Measurements from ENCODE around the gene NTM.

The NTM gene

DNA sequence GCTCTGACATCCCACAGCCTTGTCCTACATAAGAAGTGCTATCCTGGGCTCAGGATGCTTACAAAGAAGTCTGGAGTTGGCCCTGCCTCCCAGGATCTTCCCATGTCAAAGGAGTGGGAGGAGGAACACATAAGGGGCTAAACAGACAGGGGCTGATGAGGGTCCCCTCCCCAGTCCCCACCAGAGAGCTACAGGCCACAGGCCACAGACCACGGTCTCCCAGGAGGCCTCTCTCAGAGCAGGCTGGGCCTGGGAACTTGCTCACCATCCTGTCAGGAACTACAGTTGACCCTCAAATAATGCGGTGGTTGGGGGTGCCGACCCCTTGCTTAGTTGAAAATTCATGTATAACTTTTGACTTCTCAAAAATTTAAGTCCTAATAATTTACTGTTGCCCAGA is 315.5 kb downstream of the NTM start:
- Histone ChIP-seq H3K4me2 (ENCODE audit: low read length) (no peak overlapping the region), H3K9ac (ENCODE audit: low read depth, low read length) (no peak overlapping the region), H3K36me3 (ENCODE audit: insufficient read depth, low read length) (no peaks in the 10 kb centered on the region), H3K27me3 (ENCODE audit: control insufficient read depth, insufficient read depth, low read length) (peaks cover 16% of the 10 kb centered on the region), H3K9me3 (replicated peaks; ENCODE audit: low read length) (no peaks in the 10 kb centered on the region), H3K4me3 (ENCODE audit: low read length) (no peak overlapping the region), H3K4me1 (ENCODE audit: control insufficient read depth, insufficient read depth, low read length) (peaks cover 8% of the 10 kb centered on the region)

DNA sequence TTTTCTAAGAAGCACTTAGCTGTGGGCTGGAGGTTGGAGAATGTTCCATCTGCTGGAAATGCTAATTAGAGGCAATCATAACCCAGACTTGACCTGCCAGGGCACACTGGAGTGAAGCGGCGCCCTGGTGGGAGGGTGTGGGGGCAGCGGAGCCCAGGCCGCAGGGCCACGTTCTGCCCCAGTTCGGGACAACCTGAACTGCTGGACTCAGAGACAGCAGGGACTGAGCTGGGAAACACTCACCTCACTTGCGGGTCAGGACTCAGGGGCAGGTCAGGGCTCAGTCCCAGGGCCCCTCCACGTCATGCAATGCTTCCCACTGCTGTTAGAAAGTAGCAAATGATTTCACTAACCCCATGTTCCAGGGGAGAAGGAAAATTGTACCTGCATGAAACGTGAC is 316.4 kb downstream of the NTM start:
- Histone ChIP-seq H3K4me3 (ENCODE audit: low read length) (no peak overlapping the region), H3K4me1 (ENCODE audit: control insufficient read depth, insufficient read depth, low read length) (peaks cover 8% of the 10 kb centered on the region), H3K4me2 (ENCODE audit: low read length) (no peak overlapping the region), H3K9me3 (replicated peaks; ENCODE audit: low read length) (no peaks in the 10 kb centered on the region), H3K9ac (ENCODE audit: low read depth, low read length) (no peak overlapping the region), H3K36me3 (ENCODE audit: insufficient read depth, low read length) (no peaks in the 10 kb centered on the region), H3K27me3 (ENCODE audit: control insufficient read depth, insufficient read depth, low read length) (peaks cover 16% of the 10 kb centered on the region)

DNA sequence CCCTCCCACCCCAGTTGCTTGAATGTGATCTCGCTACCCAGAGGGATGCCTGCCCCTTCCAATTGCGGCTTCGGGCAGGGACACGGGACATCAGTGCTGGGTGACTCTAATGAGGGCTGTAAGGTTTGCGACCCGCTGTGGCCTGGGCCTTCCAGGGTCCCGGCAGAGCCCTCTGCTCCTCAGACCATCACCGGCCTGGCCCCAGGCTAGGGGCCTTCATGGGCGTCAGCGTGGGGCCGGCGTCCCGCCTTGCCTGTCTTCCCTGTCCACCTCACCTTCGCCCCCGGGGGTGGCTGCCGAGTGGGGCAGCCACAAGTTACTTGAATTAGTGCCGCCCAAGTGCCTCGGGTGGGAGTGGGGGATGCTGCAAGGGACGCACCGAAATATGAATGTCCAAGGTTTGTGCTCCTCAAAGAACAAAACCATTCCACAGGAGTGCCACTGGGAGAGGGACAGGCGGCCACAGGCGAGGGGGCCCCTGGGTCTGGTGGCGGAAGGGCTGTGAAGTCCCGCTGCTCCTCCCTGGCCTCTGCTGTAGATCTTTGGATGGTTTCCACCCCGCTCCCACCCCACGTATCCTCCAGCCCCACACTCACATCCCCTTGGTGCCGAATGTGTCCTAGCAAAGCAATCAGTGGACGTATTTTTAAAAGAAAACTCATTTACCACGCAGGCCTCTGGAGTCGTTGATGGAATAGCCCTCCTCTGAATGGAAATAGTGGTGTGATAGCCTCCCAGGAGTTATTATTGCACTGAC is 317.1 kb downstream of the NTM start:
- Histone ChIP-seq H3K4me1 (ENCODE audit: control insufficient read depth, insufficient read depth, low read length) (peaks cover 8% of the 10 kb centered on the region), H3K9ac (ENCODE audit: low read depth, low read length) (no peak overlapping the region), H3K4me2 (ENCODE audit: low read length) (peak overlapping the region; percentile 90), H3K4me3 (ENCODE audit: low read length) (no peak overlapping the region), H3K36me3 (ENCODE audit: insufficient read depth, low read length) (no peaks in the 10 kb centered on the region), H3K27me3 (ENCODE audit: control insufficient read depth, insufficient read depth, low read length) (peaks cover 20% of the 10 kb centered on the region), H3K9me3 (replicated peaks; ENCODE audit: low read length) (no peaks in the 10 kb centered on the region)

DNA sequence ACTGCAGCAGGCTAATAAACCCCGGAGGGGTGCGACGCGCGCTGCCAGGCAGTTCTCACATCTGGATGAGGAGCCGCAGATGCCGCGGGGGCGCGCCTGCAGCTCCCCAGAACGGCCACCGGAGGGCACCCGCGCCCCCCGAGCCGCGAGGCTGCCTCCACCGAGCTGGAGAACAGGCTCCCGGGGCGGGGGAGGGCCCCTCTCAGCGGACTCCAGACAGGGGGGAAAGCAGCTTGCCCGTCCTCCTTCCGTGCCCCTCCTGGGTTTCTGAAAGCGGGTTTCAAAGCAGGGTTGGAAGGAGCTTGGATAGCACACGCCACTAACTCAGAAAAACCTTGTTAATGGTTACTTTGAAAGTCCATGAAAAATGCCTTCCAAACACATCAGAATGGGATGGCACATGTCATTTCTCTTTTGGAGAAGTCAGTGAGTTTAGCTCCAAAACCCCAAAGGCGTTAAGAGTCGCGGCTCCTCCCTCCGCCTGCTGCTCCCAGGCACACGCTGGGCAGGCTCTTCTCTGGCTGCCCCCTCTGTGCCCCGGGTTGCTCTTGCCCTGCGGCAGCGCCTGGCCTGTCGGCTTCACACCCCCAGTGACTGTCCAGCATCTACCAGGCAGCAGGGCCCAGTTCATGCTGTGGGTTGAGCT is 317.8 kb downstream of the NTM start:
- H3K4me3 ChIP-seq (ENCODE audit: low read length): peak overlapping the region; percentile 67
- H3K9ac ChIP-seq (ENCODE audit: low read depth, low read length): peak overlapping the region; percentile 58
- peaks cover 19% of the 10 kb centered on the region for H3K27me3 ChIP-seq (ENCODE audit: control insufficient read depth, insufficient read depth, low read length)
- H3K4me1 ChIP-seq (ENCODE audit: control insufficient read depth, insufficient read depth, low read length): peaks cover 8% of the 10 kb centered on the region
- H3K36me3 ChIP-seq (ENCODE audit: insufficient read depth, low read length): no peaks in the 10 kb centered on the region
- peak overlapping the region; percentile 90 for H3K4me2 ChIP-seq (ENCODE audit: low read length)
- H3K9me3 ChIP-seq (replicated peaks; ENCODE audit: low read length): no peaks in the 10 kb centered on the region

DNA sequence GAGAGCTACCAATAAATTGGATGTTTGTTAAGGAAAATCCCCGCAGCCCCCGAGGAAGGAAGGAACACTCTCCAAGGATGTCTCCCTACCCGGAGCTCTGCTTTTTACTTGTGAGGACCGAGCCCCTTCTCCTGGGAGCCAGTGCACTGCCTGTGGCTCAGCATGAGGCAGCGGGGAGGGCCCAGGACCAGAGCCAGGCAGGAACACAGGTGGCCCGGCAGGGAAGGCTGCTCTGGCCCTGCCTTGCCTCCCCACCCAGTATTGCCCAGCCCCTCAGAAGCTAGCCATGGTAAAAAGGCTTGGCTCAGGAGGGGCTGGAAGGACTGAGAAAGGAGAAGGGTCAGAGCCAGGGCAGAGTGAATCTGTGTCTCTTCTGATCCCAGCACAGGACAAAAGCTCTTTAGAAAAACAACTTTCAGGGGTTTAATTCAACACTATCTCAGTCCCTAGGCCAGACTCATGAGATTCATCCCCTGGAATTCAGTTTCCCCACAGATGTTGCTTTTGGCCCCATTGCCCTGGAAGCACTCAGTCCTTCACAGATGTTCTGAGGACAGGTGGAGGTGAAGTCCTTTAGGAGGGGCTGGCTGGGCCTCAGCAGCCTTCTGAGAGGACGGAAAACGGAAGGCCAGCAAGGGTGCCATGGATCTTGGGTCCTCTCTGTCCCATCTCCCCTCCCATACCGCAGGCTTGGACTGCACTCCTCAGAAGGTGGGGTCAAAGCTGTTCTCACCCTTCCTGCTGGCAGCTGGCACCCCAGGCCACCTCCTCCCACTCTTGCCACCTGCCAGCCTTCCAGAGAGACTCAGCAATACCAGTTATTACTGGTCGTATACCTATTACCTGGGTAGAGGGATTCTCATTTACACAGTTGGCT is 318.9 kb downstream of the NTM start:
- no peaks in the 10 kb centered on the region for H3K9me3 ChIP-seq (replicated peaks; ENCODE audit: low read length)
- H3K4me3 ChIP-seq (ENCODE audit: low read length): no peak overlapping the region
- peaks cover 8% of the 10 kb centered on the region for H3K4me1 ChIP-seq (ENCODE audit: control insufficient read depth, insufficient read depth, low read length)
- no peak overlapping the region for H3K9ac ChIP-seq (ENCODE audit: low read depth, low read length)
- H3K4me2 ChIP-seq (ENCODE audit: low read length): no peak overlapping the region
- no peaks in the 10 kb centered on the region for H3K36me3 ChIP-seq (ENCODE audit: insufficient read depth, low read length)
- H3K27me3 ChIP-seq (ENCODE audit: control insufficient read depth, insufficient read depth, low read length): peaks cover 8% of the 10 kb centered on the region

DNA sequence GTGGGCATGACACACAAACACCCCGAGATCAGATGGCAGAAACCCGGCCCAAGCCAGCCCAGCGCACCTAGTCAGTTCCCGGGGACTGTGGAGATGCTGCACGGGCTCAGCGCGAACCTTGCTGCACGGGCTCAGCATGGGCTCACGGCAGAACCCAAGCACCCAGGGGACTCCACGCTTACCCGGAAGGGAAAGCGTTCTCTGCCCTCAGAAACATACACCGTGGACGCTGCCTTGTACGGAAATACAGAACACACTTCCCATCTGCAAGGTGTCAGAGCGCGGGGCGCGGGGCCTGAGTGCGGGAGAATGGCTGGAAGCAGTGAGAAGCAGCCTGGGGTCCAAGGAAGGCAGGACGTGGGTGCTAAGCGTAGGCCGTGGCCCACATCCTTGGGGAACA is 319.9 kb downstream of the NTM start:
- no peaks in the 10 kb centered on the region for H3K36me3 ChIP-seq (ENCODE audit: insufficient read depth, low read length)
- H3K4me1 ChIP-seq (ENCODE audit: control insufficient read depth, insufficient read depth, low read length): peaks cover 12% of the 10 kb centered on the region
- no peak overlapping the region for H3K4me2 ChIP-seq (ENCODE audit: low read length)
- no peak overlapping the region for H3K4me3 ChIP-seq (ENCODE audit: low read length)
- H3K9ac ChIP-seq (ENCODE audit: low read depth, low read length): no peak overlapping the region
- H3K9me3 ChIP-seq (replicated peaks; ENCODE audit: low read length): no peaks in the 10 kb centered on the region
- peaks cover 8% of the 10 kb centered on the region for H3K27me3 ChIP-seq (ENCODE audit: control insufficient read depth, insufficient read depth, low read length)

DNA sequence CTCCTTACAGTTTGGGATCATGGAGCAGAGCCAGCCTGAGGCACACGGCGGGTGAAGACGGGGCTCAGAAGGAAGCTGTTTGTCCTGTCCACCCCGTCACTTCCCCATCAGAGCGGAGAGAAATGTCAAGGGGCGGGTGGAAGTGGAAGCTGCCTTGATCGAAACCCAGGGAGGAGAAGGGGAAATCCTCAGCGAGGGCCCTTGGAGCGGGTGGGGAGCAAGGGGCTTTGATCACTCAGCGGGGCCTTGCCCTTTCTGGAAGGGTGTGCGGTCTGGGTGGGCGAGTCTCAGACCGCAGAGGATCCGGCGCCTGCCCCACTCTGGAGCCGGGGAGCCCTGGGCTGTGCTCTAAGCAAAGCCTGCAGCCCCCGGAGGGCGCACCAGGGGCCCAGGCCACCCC is 320.4 kb downstream of the NTM start:
- Histone ChIP-seq H3K9me3 (replicated peaks; ENCODE audit: low read length) (no peaks in the 10 kb centered on the region), H3K27me3 (ENCODE audit: control insufficient read depth, insufficient read depth, low read length) (peaks cover 8% of the 10 kb centered on the region), H3K36me3 (ENCODE audit: insufficient read depth, low read length) (no peaks in the 10 kb centered on the region), H3K4me2 (ENCODE audit: low read length) (no peak overlapping the region), H3K9ac (ENCODE audit: low read depth, low read length) (no peak overlapping the region), H3K4me1 (ENCODE audit: control insufficient read depth, insufficient read depth, low read length) (peaks cover 12% of the 10 kb centered on the region), H3K4me3 (ENCODE audit: low read length) (no peak overlapping the region)

DNA sequence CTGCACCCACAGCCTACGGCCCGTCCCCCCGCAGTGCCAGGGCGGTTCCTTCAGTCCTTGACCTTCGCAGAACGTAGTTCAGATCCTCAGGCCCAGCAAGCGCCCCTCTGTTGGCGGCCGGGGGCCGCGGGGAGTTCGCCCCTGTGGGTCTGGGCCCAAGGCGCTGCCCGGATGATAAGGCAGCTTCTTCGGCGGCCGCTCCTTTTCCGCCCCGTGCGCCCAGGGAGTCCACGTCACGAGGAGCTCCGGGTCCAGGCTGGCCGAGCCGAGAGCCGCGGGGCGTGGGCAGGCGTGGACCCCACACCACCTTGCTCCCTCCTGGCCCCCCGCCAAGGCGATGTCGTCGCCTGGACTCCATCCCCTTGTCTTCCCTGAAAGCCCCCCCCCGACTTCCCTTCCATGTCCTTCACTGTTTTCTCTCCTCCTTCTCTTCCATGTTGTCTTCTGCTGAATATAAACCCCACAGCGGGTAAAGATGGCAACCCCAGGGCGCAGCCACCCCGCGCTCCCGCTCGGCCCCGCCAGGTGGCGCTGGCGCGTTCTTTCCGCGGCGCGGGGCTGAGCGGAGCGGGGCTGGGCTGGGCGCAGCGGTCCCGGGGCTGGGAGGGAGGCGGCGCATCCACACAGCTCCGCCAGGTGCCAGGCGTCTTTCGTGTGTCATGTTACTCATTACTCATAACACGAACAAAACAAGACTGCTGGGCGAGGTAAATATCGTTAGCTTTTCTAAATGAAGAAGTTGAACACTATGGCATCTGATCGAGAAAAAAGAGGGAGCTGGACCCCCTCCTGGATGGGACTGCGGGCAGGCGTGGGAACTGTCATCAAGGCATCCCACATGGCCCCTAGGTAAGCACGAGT is 321.0 kb downstream of the NTM start:
- Histone ChIP-seq H3K9me3 (replicated peaks; ENCODE audit: low read length) (no peaks in the 10 kb centered on the region), H3K4me1 (ENCODE audit: control insufficient read depth, insufficient read depth, low read length) (peaks cover 12% of the 10 kb centered on the region), H3K27me3 (ENCODE audit: control insufficient read depth, insufficient read depth, low read length) (peaks cover 8% of the 10 kb centered on the region), H3K36me3 (ENCODE audit: insufficient read depth, low read length) (no peaks in the 10 kb centered on the region), H3K9ac (ENCODE audit: low read depth, low read length) (no peak overlapping the region), H3K4me3 (ENCODE audit: low read length) (no peak overlapping the region), H3K4me2 (ENCODE audit: low read length) (peak overlapping the region; percentile 56)

DNA sequence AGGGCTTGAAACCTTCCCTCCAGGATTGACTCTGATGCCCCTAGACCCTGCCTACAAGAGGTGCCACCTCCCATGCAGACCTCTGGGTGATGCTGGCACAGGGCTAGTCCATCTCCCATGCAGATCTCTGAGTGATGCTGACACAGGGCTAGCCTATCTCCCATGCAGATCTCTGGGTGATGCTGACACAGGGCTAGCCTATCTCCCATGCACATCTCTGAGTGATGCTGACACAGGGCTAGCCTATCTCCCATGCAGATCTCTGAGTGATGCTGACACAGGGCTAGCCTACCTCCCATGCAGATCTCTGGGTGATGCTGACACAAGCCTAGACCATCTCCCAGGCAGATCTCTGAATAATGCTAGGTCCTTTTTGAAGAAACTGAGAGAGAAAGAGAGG is 321.7 kb downstream of the NTM start:
- Histone ChIP-seq H3K27me3 (ENCODE audit: control insufficient read depth, insufficient read depth, low read length) (peaks cover 8% of the 10 kb centered on the region), H3K4me2 (ENCODE audit: low read length) (no peak overlapping the region), H3K9me3 (replicated peaks; ENCODE audit: low read length) (no peaks in the 10 kb centered on the region), H3K36me3 (ENCODE audit: insufficient read depth, low read length) (no peaks in the 10 kb centered on the region), H3K4me1 (ENCODE audit: control insufficient read depth, insufficient read depth, low read length) (peaks cover 12% of the 10 kb centered on the region), H3K4me3 (ENCODE audit: low read length) (no peak overlapping the region), H3K9ac (ENCODE audit: low read depth, low read length) (no peak overlapping the region)

DNA sequence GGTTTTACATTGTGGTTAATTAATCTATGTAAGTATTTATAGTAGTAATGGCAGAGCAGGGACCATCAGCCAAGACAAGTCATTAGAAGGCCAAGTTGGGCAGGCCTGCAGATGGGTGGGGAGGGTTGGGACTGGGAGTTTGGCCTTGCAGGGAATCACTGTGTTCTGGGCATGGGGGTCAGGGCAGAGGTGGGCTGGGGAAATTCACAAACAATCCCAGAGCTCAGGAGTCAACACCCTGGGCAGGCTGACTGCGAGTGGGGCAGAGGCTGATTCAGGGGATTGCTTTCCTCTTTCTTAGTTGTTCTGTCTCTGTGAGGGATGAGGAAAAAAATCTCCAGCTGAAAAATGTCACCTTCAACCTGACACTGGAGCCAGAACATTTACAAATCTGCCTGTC is 322.5 kb downstream of the NTM start:
- peaks cover 8% of the 10 kb centered on the region for H3K27me3 ChIP-seq (ENCODE audit: control insufficient read depth, insufficient read depth, low read length)
- H3K4me2 ChIP-seq (ENCODE audit: low read length): no peak overlapping the region
- H3K4me1 ChIP-seq (ENCODE audit: control insufficient read depth, insufficient read depth, low read length): peaks cover 10% of the 10 kb centered on the region
- H3K36me3 ChIP-seq (ENCODE audit: insufficient read depth, low read length): no peaks in the 10 kb centered on the region
- H3K9me3 ChIP-seq (replicated peaks; ENCODE audit: low read length): no peaks in the 10 kb centered on the region
- no peak overlapping the region for H3K9ac ChIP-seq (ENCODE audit: low read depth, low read length)
- H3K4me3 ChIP-seq (ENCODE audit: low read length): no peak overlapping the region

DNA sequence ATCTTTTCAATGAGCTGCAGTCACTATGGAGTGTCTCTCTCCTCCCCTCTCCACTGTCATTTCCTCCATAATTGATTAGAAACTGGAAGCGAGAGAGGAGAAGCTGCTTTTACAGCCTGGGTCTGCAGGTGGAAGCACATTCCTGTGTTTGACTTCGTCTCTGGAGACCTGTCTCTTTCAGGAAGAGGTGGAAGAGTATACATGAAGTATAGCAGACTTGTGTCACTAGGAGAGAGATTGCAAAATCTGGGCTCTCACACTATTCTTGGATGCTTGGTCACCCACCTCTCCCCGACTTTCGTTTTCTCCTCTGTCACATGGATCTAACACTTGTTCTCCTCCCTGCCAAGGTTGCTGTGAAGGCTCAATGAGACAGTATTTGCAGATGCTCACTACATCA is 323.3 kb downstream of the NTM start:
- Histone ChIP-seq H3K9me3 (replicated peaks; ENCODE audit: low read length) (no peaks in the 10 kb centered on the region), H3K4me1 (ENCODE audit: control insufficient read depth, insufficient read depth, low read length) (peaks cover 4% of the 10 kb centered on the region), H3K4me2 (ENCODE audit: low read length) (no peak overlapping the region), H3K27me3 (ENCODE audit: control insufficient read depth, insufficient read depth, low read length) (peaks cover 8% of the 10 kb centered on the region), H3K9ac (ENCODE audit: low read depth, low read length) (no peak overlapping the region), H3K4me3 (ENCODE audit: low read length) (no peak overlapping the region), H3K36me3 (ENCODE audit: insufficient read depth, low read length) (no peaks in the 10 kb centered on the region)
